ENCODE results near the gene HHATL.

Gene HHATL

GRCh38 chr3:42712688-42713372, 10.2 kb upstream of the HHATL start:
- no peak for DNase-seq (ENCODE audit: low spot score)

DNA sequence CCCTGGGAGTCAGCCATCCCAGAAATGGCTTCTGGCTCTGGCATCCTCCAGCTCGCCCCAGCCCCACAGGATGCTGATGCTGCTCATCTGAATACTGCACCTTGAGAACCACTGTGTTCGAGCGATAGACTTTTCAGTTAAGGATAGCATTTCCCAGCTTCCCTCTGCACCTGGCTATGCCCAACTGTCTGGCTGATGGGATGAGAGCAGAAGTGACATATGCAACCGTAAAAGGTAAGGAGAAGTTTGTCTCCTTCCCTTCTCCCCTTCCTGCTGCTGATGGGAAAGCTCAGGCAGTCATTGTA, 9.7 kb upstream of the HHATL start:
- DNase-seq (ENCODE audit: low spot score) = no peak

- DNase-seq (ENCODE audit: low spot score) = peak; percentile 11
Measured at GRCh38 chr3:42711491-42712343, 9.1 kb upstream of the HHATL start.

GRCh38 chr3:42710323-42711021, 7.9 kb upstream of the HHATL start:
- no peak for DNase-seq (ENCODE audit: low spot score)

- DNase-seq (ENCODE audit: low spot score) = no peak
Measured at GRCh38 chr3:42709621-42710020, 7.0 kb upstream of the HHATL start.

DNA sequence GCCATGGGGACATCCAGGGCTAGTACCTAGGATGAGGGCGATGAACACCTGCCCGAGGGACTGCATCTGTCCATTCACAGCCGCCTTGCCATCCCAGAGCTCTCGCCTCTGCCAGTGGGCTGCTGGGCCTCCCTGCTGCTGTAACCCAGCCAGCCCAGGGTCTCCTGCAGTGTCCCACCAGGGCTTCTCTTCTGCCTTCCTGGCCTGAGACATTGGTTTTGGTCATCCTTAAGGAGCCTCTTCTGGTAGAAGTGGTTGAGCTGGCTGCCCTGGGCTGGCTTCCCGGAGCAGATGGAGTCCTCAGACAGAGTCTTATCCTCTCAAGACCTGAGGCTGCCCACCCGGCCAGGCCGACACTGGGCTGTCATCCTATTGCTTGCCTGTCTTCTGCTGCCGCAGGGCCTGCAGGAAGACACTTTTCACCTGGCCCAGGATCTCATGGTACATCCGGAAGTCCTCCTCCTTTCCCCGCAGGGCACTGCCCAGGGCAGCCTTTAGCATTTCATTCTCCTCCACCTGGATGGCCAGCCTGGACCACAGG, 6.1 kb upstream of the HHATL start:
- DNase-seq (ENCODE audit: low spot score) = no peak

DNA sequence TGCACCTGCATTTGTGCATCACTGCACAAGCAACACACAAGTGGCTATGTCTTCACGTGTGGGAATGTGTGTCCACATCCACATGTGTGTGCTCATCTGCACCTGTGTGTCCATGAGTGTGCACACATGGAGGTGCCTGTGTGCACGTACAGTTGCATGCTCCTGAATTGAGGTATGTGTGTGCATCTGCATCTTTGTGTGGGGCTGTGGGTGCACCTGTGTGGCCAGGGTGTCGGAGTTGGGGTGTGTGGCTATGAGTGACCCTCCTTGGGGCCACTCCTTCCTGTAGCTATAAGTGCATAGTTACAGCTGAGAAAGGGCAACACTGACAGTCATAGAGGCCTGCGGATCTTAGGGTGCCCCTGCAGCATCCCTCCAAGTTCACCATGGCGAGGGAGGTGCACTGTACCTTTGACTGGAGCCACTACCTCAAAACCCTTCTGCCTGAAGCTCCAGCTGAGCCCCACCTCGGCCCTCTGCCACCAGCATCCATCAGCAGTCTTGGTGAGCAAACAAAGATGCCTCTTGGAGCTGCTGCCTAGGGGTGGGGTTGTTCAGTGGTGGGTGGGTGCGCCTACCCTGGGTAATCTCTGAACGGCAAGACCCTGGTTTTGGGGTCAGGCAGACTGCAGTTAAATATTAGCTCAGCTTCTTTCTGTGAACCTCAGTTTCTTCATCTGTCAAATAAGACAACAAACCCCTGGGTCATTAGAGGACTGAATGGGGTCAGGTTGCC, 5.2 kb upstream of the HHATL start:
- DNase-seq (ENCODE audit: low spot score) = no peak

DNA sequence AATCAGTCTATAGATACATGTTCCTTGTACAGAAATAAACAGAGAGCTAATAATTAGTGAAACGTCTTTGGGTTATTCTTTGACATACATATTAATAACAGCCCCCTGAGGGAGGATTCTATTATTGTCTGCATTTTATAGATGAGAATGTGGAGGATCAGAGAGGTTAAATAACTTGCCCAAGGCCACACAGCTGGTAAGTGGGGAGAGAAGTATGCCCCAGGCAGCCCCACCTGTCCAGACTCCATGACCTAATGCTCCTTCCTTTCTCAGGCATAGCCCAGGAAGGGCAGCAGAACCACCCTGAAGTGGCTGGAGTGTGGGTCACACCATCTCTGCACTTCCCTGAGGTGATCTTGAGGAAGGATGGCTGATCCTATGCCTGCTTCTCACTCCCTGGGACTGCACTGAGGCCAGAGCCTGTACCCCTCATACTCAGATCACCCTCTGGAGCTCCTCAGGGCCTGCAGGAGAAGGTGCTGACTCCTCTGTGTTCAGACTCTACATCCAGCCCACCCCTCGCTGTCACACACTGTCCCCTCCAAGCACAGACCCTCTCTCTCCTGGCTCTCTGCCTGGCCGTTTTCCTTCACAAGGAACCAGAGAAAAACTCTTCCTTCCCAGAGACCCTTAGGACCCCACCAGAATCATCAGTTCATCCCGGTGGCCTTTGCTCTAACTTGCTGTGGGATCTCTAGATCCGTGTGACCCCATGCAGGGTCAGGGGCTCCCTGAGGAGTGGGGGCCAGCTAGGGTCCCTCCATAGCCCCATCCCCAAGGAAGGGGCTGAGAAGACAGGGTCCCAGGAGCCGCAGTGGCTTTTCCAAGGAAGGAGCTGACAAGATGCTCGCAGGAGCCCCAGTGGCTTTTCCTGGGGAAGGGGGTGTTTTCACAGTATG, 4.4 kb upstream of the HHATL start:
- no peak for DNase-seq (ENCODE audit: low spot score)

- DNase-seq (ENCODE audit: low spot score) = no peak
Measured at GRCh38 chr3:42705962-42706585, 3.5 kb upstream of the HHATL start.

GRCh38 chr3:42705058-42705767, 2.6 kb upstream of the HHATL start:
- no peak for DNase-seq (ENCODE audit: low spot score)

DNA sequence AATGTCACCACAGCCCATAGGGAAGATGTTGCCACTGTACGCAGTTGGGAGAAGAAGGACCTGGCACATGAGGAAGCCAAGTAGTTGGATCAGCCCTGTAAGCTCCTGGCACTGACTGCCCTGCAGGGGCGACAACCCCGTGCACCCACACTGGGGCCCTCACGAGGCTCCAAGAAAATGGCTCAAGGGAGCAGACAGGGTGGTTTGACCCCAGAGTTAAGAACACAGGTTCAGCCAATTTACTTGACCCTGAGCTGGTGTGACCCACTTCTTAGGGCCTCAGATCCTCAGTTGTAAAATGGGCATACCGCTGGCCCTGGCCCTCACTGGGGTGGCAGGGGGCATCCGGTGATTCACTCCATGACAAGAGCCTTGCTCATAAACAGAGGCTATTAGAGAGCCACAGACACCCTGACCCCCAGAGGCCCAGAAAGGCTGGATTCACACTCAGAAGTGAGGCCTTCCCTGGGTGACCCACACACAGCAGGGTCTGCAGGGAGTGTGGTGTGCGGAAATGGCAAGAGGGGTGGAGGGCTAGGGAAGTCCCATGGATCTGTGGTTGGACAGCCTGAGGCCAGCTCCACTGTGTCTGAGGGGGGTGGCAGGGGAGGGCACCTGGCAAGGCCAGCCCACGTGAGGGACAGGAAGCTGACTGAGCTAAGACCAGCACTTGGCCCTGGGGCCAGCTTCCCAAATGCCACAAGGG, 1.7 kb upstream of the HHATL start:
- DNase-seq (ENCODE audit: low spot score) = peak; percentile 19

DNA sequence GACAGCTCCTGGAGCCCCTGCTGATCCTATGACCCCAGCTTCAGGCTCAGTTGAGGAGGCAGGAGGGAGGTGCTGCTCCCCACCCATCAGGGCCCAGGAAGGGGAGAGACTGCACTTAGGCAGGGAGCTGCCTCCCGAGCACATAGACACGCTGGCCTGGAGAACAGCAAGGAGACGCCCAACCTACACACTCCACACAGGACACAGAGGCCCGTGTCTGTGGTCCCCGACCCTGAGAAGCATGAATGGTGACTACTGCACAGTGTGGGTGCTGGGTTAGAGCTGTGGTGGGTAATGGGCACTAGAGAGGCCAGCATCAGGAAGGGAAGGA, 1.1 kb upstream of the HHATL start:
- DNase-seq (ENCODE audit: low spot score) = no peak

DNA sequence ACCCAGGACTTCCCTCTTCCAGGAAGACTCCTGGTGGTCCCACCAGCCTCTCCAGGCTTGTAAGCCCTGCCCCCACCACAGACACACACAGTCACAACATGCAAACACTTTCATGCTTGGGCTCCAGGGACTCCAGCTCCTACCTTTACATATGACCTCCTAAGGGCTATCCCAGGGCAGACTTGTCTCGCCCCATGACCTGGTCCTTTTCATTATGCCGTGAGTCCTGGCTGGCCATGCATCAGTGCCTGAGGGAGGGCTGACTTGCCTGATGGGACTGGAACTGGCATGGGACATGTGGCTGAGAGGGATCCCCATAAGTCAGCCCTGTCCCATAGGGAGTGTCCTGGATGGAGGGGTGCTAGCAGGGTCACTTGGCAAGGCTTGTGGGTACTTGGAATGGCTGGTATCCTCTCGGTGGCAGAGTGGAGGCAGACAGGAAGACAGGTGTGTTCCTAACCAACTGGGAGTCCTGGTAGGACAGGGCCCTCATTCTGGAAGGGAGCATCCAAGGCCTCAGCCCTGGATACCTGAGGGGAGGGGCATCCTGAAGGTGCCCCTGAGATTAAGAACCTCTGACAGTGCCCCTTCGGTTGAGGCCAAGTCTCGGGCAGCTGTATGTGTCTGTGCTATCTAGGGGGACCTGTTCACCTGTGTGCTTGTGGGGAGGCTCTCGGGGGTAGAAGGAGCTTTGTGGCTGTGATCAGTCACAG, 540 bp upstream of the HHATL start:
- DNase-seq (ENCODE audit: low spot score) = no peak

DNA sequence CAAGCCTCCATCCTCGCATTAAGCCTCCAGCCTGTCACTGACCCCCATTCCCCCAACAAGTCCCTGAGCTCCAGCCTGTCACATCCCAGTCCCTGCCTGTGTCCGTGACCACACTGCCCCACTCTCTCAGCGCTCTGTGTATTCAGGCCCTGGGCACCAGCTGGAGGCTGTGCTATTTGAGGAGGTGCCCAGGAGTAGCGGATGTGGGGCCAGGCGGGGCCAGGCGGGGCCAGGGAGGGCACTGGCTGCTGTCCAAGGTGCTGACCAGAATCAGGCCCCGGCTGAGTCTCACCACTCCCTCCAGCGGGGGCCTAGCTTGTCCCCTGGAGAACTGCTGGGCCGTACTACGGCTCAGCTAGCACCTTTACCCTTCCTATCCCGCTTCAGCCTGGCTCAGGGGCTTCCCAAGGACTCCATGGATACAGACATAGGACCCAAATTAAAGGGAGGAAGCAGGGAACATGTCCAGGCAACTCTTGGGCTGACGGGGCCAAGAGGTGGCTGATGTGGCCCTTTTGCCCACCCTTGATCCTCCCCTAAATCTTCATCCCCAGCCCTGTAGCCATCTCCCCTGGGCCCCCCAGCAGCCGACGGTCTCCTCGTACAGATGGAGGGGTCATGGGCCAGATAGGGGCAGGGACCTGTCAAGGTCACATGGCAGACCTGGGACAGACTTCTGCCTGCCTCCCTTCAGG, 1.1 kb downstream of the HHATL start:
- peak; percentile 54 for DNase-seq (ENCODE audit: low spot score)

GRCh38 chr3:42700366-42701288, 2.0 kb downstream of the HHATL start:
- DNase-seq (ENCODE audit: low spot score) = no peak

GRCh38 chr3:42699511-42699971, 3.1 kb downstream of the HHATL start:
- DNase-seq (ENCODE audit: low spot score) = no peak

DNA sequence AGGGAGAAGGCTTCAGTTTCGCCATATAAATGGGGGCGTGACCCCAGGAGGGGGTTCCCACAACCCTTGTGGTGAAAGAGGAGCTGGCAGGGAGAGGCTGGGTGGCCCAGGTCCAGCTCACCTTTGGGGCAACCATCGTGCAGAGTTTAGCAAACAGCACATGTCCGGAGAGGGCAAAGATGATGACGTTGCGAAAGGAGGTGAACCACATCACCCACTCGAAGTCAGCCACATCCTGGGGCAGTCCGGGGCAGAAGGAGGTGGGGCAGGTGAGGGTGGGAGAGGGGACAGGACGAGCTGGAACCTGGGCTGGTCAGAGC, 3.7 kb downstream of the HHATL start:
- no peak for DNase-seq (ENCODE audit: low spot score)
